ENCODE data around the gene KLF1.
"Not testable (repeated sequence)": the region's sequence is repeated elsewhere in the genome, so short reads cannot be mapped to it uniquely, and the experiment has no call there.

Gene KLF1

GRCh38 chr19:12866416-12867119, 20.4 kb downstream of the KLF1 start:
- no peak for DNase-seq

GRCh38 chr19:12865746-12866415, 21.1 kb downstream of the KLF1 start:
- DNase-seq, result no peak

- no peak for DNase-seq
Measured at GRCh38 chr19:12864721-12865715, 22.0 kb downstream of the KLF1 start.

GRCh38 chr19:12864143-12864542, 22.9 kb downstream of the KLF1 start:
- no peak for DNase-seq

- no peak for DNase-seq
Measured at GRCh38 chr19:12859546-12859945, 27.5 kb downstream of the KLF1 start.

GRCh38 chr19:12858041-12858928, 28.7 kb downstream of the KLF1 start:
- no peak for DNase-seq

GRCh38 chr19:12856653-12857052, 30.3 kb downstream of the KLF1 start:
- DNase-seq, result no peak

- no peak for DNase-seq
Measured at GRCh38 chr19:12847159-12848139, 39.6 kb downstream of the KLF1 start.

GRCh38 chr19:12846613-12847012, 40.4 kb downstream of the KLF1 start:
- DNase-seq, result not testable (repeated sequence)

GRCh38 chr19:12843999-12844732, 42.8 kb downstream of the KLF1 start:
- no peak for DNase-seq

GRCh38 chr19:12843328-12843727, 43.7 kb downstream of the KLF1 start:
- no peak for DNase-seq

GRCh38 chr19:12842511-12842910, 44.5 kb downstream of the KLF1 start:
- DNase-seq, result no peak

- DNase-seq, result no peak
Measured at GRCh38 chr19:12841094-12841493, 45.9 kb downstream of the KLF1 start.

GRCh38 chr19:12840091-12841079, 46.6 kb downstream of the KLF1 start:
- DNase-seq, result peak; percentile 89

- DNase-seq, result no peak
Measured at GRCh38 chr19:12838886-12839756, 47.9 kb downstream of the KLF1 start.

GRCh38 chr19:12838182-12838885, 48.7 kb downstream of the KLF1 start, which contains the start of gene MAST1:
MAST1 (plus strand) TSS chr19:12838515; CDS start chr19:12838573, 58 bp downstream.
- no peak for DNase-seq

GRCh38 chr19:12837225-12837624, 49.8 kb downstream of the KLF1 start:
- no peak for DNase-seq

Measured in NCI-H1048 (cell line).